HepG2 (cell line): ENCODE measurements around the gene IFNLR1. TPM values are rescaled to one million over a fixed set of nuclear protein-coding genes. Genes with fewer than 3 reads are reported as not detected.

Experiments used
- ELF4 ChIP-seq: sonication (generic); formaldehyde crosslinking; IDR thresholded peaks from 2 replicates; pipeline ENCODE4 v1.5.0; 2020; ENCODE audit warnings: missing genetic modification reagents, mild to moderate bottlenecking, moderate library complexity, borderline replicate concordance
- FOXP1 ChIP-seq, 2 experiments: fragments of 450-650 bp in 1 of 2; IDR thresholded peaks; 2 replicates each; pipeline ENCODE4 v1.6.1; 2017 to 2018; ENCODE audit warnings: antibody characterized with exemption in 1 of 2
- MAFF ChIP-seq: IDR thresholded peaks from 2 replicates; pipeline ENCODE4 v1.6.1; 2011; ENCODE audit warnings: low read depth, low read length, improper control_type of control experiment
- MEIS2 ChIP-seq: sonication (generic); formaldehyde crosslinking; IDR thresholded peaks from 2 replicates; pipeline ENCODE4 v1.9.0; 2021; ENCODE audit warnings: mild to moderate bottlenecking, missing genetic modification reagents
- MXI1 ChIP-seq: IDR thresholded peaks from 3 replicates; pipeline ENCODE4 v1.6.1; 2012; ENCODE audit warnings: low read depth, low read length, inconsistent platforms, borderline replicate concordance
- NFIC ChIP-seq: IDR thresholded peaks from 2 replicates; pipeline ENCODE4 v1.6.1; 2012; ENCODE audit warnings: mild to moderate bottlenecking, low read length, inconsistent platforms
- REXO4 ChIP-seq: sonication (generic); formaldehyde crosslinking; IDR thresholded peaks from 2 replicates; pipeline ENCODE4 v1.8.0; 2022; ENCODE audit warnings: missing genetic modification reagents, mild to moderate bottlenecking, borderline replicate concordance
- SPEN ChIP-seq: sonication (generic); formaldehyde crosslinking; IDR thresholded peaks from 2 replicates; pipeline ENCODE4 v1.5.1; 2020; ENCODE audit warnings: low read depth, mild to moderate bottlenecking, missing genetic modification reagents
- TAF15 ChIP-seq: fragments of 200-400 bp; formaldehyde crosslinking; IDR thresholded peaks from one replicate; pipeline ENCODE4 v1.6.1; 2018; ENCODE audit warnings: mild to moderate bottlenecking, low read depth, low read length; ENCODE audit not compliant: poor library complexity, severe bottlenecking
- TBP ChIP-seq: sonication (generic); formaldehyde crosslinking; IDR thresholded peaks from 2 replicates; pipeline ENCODE4 v1.5.0; 2020; ENCODE audit warnings: missing genetic modification reagents
- ZBTB46 ChIP-seq: sonication (generic); formaldehyde crosslinking; IDR thresholded peaks from 2 replicates; pipeline ENCODE4 v1.4.0; 2020; ENCODE audit warnings: mild to moderate bottlenecking, missing genetic modification reagents, borderline replicate concordance
- ZFP90 ChIP-seq: sonication (generic); formaldehyde crosslinking; IDR thresholded peaks from 2 replicates; pipeline ENCODE4 v1.8.0; 2022; ENCODE audit warnings: missing genetic modification reagents, mild to moderate bottlenecking, inconsistent platforms, borderline replicate concordance
- ZNF263 ChIP-seq: sonication (generic); formaldehyde crosslinking; IDR thresholded peaks from 2 replicates; pipeline ENCODE4 v1.4.0; 2020; ENCODE audit warnings: missing genetic modification reagents
- ZNF264 ChIP-seq: sonication (generic); formaldehyde crosslinking; IDR thresholded peaks from 2 replicates; pipeline ENCODE4 v1.4.0; 2020; ENCODE audit warnings: missing genetic modification reagents
- ZNF281 ChIP-seq: sonication (generic); formaldehyde crosslinking; IDR thresholded peaks from 2 replicates; pipeline ENCODE4 v1.4.0; 2020; ENCODE audit warnings: missing genetic modification reagents, borderline replicate concordance
- ZNF350 ChIP-seq: sonication (generic); formaldehyde crosslinking; IDR thresholded peaks from 2 replicates; pipeline ENCODE4 v1.4.0; 2020; ENCODE audit warnings: mild to moderate bottlenecking, low read depth, missing genetic modification reagents, borderline replicate concordance
- ZNF362 ChIP-seq: sonication (generic); formaldehyde crosslinking; IDR thresholded peaks from 2 replicates; pipeline ENCODE4 v1.4.0; 2020; ENCODE audit warnings: missing genetic modification reagents, mild to moderate bottlenecking, borderline replicate concordance
- ZNF414 ChIP-seq: sonication (generic); formaldehyde crosslinking; IDR thresholded peaks from 2 replicates; pipeline ENCODE4 v1.5.0; 2020; ENCODE audit warnings: missing genetic modification reagents
- ZNF563 ChIP-seq: sonication (generic); formaldehyde crosslinking; IDR thresholded peaks from 2 replicates; pipeline ENCODE4 v1.8.0; 2022; ENCODE audit warnings: mild to moderate bottlenecking, moderate library complexity, missing genetic modification reagents
- ZNF710 ChIP-seq: sonication (generic); formaldehyde crosslinking; IDR thresholded peaks from 2 replicates; pipeline ENCODE4 v1.5.0; 2020; ENCODE audit warnings: mild to moderate bottlenecking, missing genetic modification reagents, borderline replicate concordance
- polyA plus RNA-seq, 8 experiments: library from polyadenylated mRNA; depleted of rRNA in 3 of 8; stranded (reverse) in 7 of 8; unstranded in 1 of 8; fragments of >200 nt; fragmentation: Illumina TruSeq in 4 of 8; extraction: Trizol in 4 of 8; gene quantifications; 2 replicates each; pipeline versions ENCODE4 v1.2.1 to v1.2.3, GENCODE V29; 2011 to 2016; ENCODE audit warnings: low read depth in 4 of 8, missing spikeins in 1 of 8, mixed read lengths in 1 of 8; ENCODE audit not compliant: insufficient read depth in 1 of 8
- total RNA-seq, 5 experiments: library from RNA; depleted of rRNA; stranded (reverse); fragments of >200 nt; fragmentation: Illumina TruSeq; extraction: Trizol; gene quantifications; 2 replicates each; pipeline ENCODE4 v1.2.3, GENCODE V29; 2016; ENCODE audit warnings: low read depth in 1 of 5

The IFNLR1 gene
- total and polyA plus RNA-seq, 2 of the 13 experiments (the other 11 are each of a cell fraction or from before 2014, with no cell fraction given) = 3.8 to 8.5 TPM

DNA sequence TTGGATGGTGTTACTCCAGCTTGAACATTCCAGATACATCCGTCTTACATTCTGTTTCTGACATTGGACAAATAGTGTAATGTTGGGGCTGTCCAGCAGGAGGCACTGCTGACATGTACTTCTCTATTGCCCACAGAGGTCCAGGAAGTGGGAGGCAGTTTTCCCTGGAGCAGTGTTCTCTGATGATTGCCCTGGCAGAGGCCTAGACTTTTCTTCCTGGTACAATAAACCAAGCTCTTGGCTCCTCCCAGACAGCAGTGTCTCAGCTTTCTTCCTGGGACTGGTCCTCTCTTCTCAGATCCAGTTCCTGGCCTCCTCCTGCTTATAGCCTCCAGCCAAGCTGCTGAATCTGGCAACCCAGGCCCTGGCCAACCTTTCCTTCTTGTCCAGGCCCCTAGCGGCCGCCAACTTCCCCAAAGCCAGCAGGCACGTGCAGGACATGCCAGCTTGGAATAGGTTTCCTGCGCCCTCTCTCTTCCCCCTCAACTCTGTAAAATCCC is 14.9 kb upstream of the IFNLR1 start (continued):
- TF ChIP-seq ELF4 (no peak), ZNF264 (CRISPR knock-in tag) (no peak), ZFP90 (CRISPR knock-in tag) (0 out of 2 replicates have a peak, but pooled peaks have one; percentile 25), TAF15 (no peak), REXO4 (CRISPR knock-in tag) (no peak), FOXP1 (IDR thresholded peaks at IDR 0.05) (no peak), FOXP1 (CRISPR knock-in tag; IDR thresholded peaks at IDR 0.05) (no peak), ZNF281 (CRISPR knock-in tag) (no peak), ZNF414 (CRISPR knock-in tag) (no peak), MEIS2 (CRISPR knock-in tag) (peak; percentile 49; the same call in 1 of the 2 replicates), ZNF362 (CRISPR knock-in tag) (no peak), ZNF350 (CRISPR knock-in tag) (no peak; the same call in 1 of the 2 replicates), ZBTB46 (CRISPR knock-in tag) (no peak), NFIC (no peak), MAFF (no peak), ZNF710 (CRISPR knock-in tag) (no peak), ZNF563 (no peak), TBP (CRISPR knock-in tag) (no peak), SPEN (CRISPR knock-in tag) (no peak), ZNF263 (CRISPR knock-in tag) (0 out of 2 replicates have a peak, but pooled peaks have one; percentile 20), MXI1 (no peak)
